ENCODE data around the gene DNAJC5.

DNA sequence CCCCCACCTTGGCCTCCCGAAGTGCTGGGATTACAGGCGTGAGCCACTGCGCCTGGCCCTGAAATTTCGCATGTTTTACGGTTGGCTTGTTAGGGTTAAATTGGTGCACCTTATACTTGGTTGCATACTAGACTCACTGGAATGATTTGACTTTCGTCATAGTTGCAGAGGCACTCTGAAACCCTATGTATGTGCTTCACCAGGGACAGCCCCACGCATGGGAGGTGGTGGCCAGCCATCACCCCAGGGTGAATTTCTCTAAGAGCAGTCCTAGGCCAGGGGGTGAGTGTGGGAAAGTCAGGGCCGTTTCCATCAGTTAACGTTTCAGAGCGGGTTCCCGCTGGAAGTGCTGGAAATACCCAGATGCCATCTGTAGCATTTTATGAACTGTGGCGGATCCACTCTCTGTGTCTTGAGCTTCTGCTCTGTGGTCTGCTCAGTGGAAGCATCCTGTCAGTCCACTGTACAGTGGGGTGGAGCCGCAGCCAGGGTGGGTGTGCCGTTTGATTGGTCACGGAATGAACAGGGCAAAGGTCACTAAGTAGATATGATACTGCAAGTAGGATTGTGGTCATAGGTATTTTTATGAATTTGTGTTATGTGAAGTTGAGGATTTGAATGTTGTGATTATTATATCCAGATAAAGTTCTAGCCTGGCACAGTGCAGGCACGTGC lies 13.2 kb downstream of the DNAJC5 start:
- TF ChIP-seq, protein P1, sequence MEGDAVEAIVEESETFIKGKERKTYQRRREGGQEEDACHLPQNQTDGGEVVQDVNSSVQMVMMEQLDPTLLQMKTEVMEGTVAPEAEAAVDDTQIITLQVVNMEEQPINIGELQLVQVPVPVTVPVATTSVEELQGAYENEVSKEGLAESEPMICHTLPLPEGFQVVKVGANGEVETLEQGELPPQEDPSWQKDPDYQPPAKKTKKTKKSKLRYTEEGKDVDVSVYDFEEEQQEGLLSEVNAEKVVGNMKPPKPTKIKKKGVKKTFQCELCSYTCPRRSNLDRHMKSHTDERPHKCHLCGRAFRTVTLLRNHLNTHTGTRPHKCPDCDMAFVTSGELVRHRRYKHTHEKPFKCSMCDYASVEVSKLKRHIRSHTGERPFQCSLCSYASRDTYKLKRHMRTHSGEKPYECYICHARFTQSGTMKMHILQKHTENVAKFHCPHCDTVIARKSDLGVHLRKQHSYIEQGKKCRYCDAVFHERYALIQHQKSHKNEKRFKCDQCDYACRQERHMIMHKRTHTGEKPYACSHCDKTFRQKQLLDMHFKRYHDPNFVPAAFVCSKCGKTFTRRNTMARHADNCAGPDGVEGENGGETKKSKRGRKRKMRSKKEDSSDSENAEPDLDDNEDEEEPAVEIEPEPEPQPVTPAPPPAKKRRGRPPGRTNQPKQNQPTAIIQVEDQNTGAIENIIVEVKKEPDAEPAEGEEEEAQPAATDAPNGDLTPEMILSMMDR (IDR thresholded peaks at IDR 0.05), result no peak
- no peak for TF ChIP-seq POLR2A (IDR thresholded peaks at IDR 0.05)
